ENCODE measurements around the gene RFTN1. TPM values are rescaled to one million over a fixed set of nuclear protein-coding genes. Genes with fewer than 3 reads are reported as not detected.
A peak's percentile ranks its signal among the peaks of the same experiment; 100 is the strongest.

Gene RFTN1
- total and polyA plus RNA-seq, 2 of the 8 experiments (the other 6 are each of a cell fraction or from before 2014, with no cell fraction given): 4.6 to 6.7 TPM

DNA sequence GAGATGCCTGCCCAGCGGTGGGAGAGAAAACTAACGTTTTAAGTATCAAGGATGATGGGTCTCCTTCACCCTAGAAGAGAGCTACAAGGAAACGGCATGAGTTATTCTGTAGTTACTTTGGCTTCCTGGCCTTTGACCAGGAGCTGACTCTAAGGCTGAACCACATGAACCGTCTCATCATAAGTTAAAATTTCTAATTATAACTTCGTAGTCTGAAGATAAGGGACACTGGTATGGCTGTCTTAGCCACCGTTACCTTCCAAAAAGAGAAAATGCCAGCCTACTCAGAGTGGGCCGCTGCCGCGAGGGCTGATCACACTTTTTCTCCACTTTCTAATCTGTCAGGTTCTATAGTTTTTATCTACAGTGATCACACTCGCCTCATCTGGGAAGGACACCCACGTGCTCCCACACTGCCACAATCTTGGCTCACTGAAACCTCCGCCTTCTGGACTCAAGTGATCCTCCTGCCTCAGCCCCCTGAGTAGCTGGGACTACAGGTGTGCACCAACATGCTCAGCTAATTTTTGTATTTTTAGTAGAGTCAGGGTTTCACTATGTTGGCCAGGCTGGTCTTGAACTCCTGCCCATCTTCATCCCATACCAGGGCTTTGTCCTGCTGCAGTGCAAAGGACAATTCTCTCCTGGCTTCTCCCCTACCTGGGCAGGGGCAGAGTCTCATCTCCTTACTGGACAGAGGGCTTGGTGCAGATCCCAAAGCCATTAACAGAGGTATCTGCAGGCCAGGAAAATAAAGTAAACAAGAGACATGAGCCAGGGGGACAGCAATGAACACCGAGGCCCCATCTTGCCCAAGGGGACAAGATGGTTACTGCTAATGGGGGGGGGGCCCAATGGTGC is 73.4 kb downstream of the RFTN1 start:
- H3K56ac ChIP-seq (replicated peaks; ENCODE audit: insufficient read length, low read depth, low read length): no peak overlapping the region
- H3K79me2 ChIP-seq (ENCODE audit: control insufficient read depth in 1 of 2, insufficient read depth in 2 of 2, low read length in 2 of 2): no peaks in the 10 kb centered on the region
- no peak overlapping the region for H4K5ac ChIP-seq (ENCODE audit: insufficient read length, low read depth, low read length)
- no peak overlapping the region for H2AK5ac ChIP-seq (ENCODE audit: low read depth, low read length)
- WGBS, 2 experiments (ENCODE audit: extremely low coverage in 1 of 2, insufficient coverage in 1 of 2, insufficient read length in 1 of 2, insufficient replicate concordance in 2 of 2, low coverage in 1 of 2, low lambda C conversion rate in 2 of 2, missing lambda C conversion rate in 1 of 2): 95% methylated on average over 13 of the region's 13 CpGs; no CpG with 5 or more reads in 1 of the 2 experiments
- H3K18ac ChIP-seq (ENCODE audit: extremely low read depth, low read length): no peak overlapping the region
- no peaks in the 10 kb centered on the region for H3K79me1 ChIP-seq (ENCODE audit: low read depth, low read length)
- H2BK15ac ChIP-seq (ENCODE audit: low read length): no peak overlapping the region
- FAIRE-seq: no peak
- H2AFZ ChIP-seq (ENCODE audit: low read length): no peak overlapping the region
- no peak overlapping the region for H2BK120ac ChIP-seq (replicated peaks; ENCODE audit: low read depth, low read length)
- no peak for DNase-seq (ENCODE audit: low read depth in 1 of 2, low spot score in 2 of 2)
- no peak overlapping the region for H2BK5ac ChIP-seq (ENCODE audit: low read depth, low read length)
- no peak overlapping the region for H4K91ac ChIP-seq (replicated peaks; ENCODE audit: insufficient read length, low read length)
- H2BK12ac ChIP-seq (ENCODE audit: low read depth, low read length): no peak overlapping the region
- H3K23me2 ChIP-seq (ENCODE audit: low read depth, low read length): no peaks in the 10 kb centered on the region
- no peaks in the 10 kb centered on the region for H4K20me1 ChIP-seq (replicated peaks in 1 of 2; ENCODE audit: control insufficient read depth in 1 of 2, insufficient read depth in 2 of 2, low read length in 2 of 2)
- peak overlapping the region; percentile 7; the same call in 1 of the 2 replicates for H4K8ac ChIP-seq (ENCODE audit: extremely low read depth, insufficient read depth, low read length)
- no peaks in the 10 kb centered on the region for H3K27me3 ChIP-seq (replicated peaks in 1 of 4; ENCODE audit: control insufficient read depth in 3 of 4, extremely low read depth in 1 of 4, insufficient read depth in 3 of 4, low read length in 3 of 4)
- H3K4ac ChIP-seq (replicated peaks; ENCODE audit: insufficient read length, low read depth, low read length): no peak overlapping the region
- no peaks in the 10 kb centered on the region for H3K4me1 ChIP-seq (replicated peaks in 1 of 4; ENCODE audit: control insufficient read depth in 3 of 4, insufficient read depth in 4 of 4, low read length in 3 of 4)
- no peak overlapping the region for H3K9ac ChIP-seq (replicated peaks in 1 of 4; ENCODE audit: extremely low read depth in 1 of 4, low read depth in 3 of 4, low read length in 3 of 4)
- ChIA-PET CTCF (ENCODE audit: partially characterized antibody) (interaction anchor here (0.6 to 1.3 kb wide), 6 partner anchors 9 to 80 kb away, joined by 3 to 5 read pairs (median 3); no protein-coding TSS in a partner anchor), POLR2A (ENCODE audit: partially characterized antibody) (no interaction called here)
- H3K14ac ChIP-seq (ENCODE audit: insufficient read length): no peak overlapping the region
- no peak overlapping the region for H3K27ac ChIP-seq (ENCODE audit: low read depth, low read length)
- H2BK20ac ChIP-seq (ENCODE audit: low read length): no peak overlapping the region
- H3K4me2 ChIP-seq (ENCODE audit: insufficient read depth in 1 of 2, low read depth in 2 of 2, low read length in 2 of 2): no peak overlapping the region
- no peak overlapping the region for H3K4me3 ChIP-seq (ENCODE audit: extremely low read depth in 1 of 4, insufficient read depth in 2 of 4, low read depth in 3 of 4, low read length in 4 of 4)
- no peaks in the 10 kb centered on the region for H3K36me3 ChIP-seq (ENCODE audit: control insufficient read depth in 2 of 4, insufficient read depth in 4 of 4, low read length in 3 of 4)
- no peaks in the 10 kb centered on the region for H3K9me3 ChIP-seq (ENCODE audit: insufficient read depth in 2 of 2, low read depth in 1 of 2, low read length in 1 of 2)
- no peak overlapping the region for H3K23ac ChIP-seq (ENCODE audit: insufficient read length)
- TF ChIP-seq CBX8 (IDR thresholded peaks at IDR 0.05; ENCODE audit: borderline replicate concordance, low read depth, low read length): no peak
- no peak for TF ChIP-seq BACH1 (IDR thresholded peaks at IDR 0.05; ENCODE audit: low read length)
- TF ChIP-seq TBP (IDR thresholded peaks at IDR 0.05; ENCODE audit: low read depth, low read length): no peak
- TF ChIP-seq NANOG (IDR thresholded peaks at IDR 0.05; ENCODE audit: insufficient read depth, low read depth, low read length, poor library complexity, severe bottlenecking): no peak

All from H1 (cell line).